Mesendoderm (in vitro differentiated cells): Measurements from ENCODE around the gene SFXN2.
"Not testable (repeated sequence)": the region's sequence is repeated elsewhere in the genome, so short reads cannot be mapped to it uniquely, and the experiment has no call there.

Experiments
- DNase-seq: peaks from one replicate; pipeline ENCODE4 v3.0.0; 2013
- H2AK5ac ChIP-seq: 2 replicates; pipeline ENCODE4 v1.6.1; 2013; ENCODE audit warnings: low read length, inconsistent platforms
- H2BK120ac ChIP-seq: 2 replicates; pipeline ENCODE4 v1.6.1; 2013; ENCODE audit warnings: low read depth, mild to moderate bottlenecking, low read length, moderate library complexity, mixed read lengths
- H2BK15ac ChIP-seq: replicated peaks from 2 replicates; pipeline ENCODE4 v1.6.1; 2013; ENCODE audit warnings: low read depth, mild to moderate bottlenecking, moderate library complexity
- H2BK5ac ChIP-seq: 2 replicates; pipeline ENCODE4 v1.6.1; 2013; ENCODE audit warnings: low read length, inconsistent platforms
- H3K18ac ChIP-seq: 2 replicates; pipeline ENCODE4 v1.6.1; 2013; ENCODE audit warnings: mild to moderate bottlenecking, low read length, mixed read lengths
- H3K23ac ChIP-seq: one replicate; pipeline ENCODE4 v1.6.1; 2013; ENCODE audit warnings: low read length
- H3K27ac ChIP-seq: 2 replicates; pipeline ENCODE4 v1.5.1; 2013; ENCODE audit warnings: low read depth, mild to moderate bottlenecking, inconsistent platforms, low read length, moderate library complexity
- H3K27me3 ChIP-seq: 2 replicates; pipeline ENCODE4 v1.6.1; 2013; ENCODE audit warnings: low read length, control low read depth, mild to moderate bottlenecking, inconsistent platforms; ENCODE audit not compliant: insufficient read depth, poor library complexity
- H3K36me3 ChIP-seq: 2 replicates; pipeline ENCODE4 v1.6.1; 2013; ENCODE audit warnings: low read length, inconsistent platforms; ENCODE audit not compliant: control insufficient read depth, insufficient read depth
- H3K4ac ChIP-seq: one replicate; pipeline ENCODE4 v1.6.1; 2013; ENCODE audit warnings: low read depth, mild to moderate bottlenecking, low read length, moderate library complexity
- H3K4me1 ChIP-seq: 2 replicates; pipeline ENCODE4 v1.6.1; 2013; ENCODE audit warnings: low read depth, low read length, inconsistent platforms; ENCODE audit not compliant: control insufficient read depth
- H3K4me2 ChIP-seq: 2 replicates; pipeline ENCODE4 v1.6.1; 2013; ENCODE audit warnings: low read length
- H3K4me3 ChIP-seq: 2 replicates; pipeline ENCODE4 v1.5.1; 2013; ENCODE audit warnings: mild to moderate bottlenecking, low read length
- H3K56ac ChIP-seq: one replicate; pipeline ENCODE4 v1.6.1; 2013; ENCODE audit warnings: low read length
- H3K79me1 ChIP-seq: 2 replicates; pipeline ENCODE4 v1.6.1; 2013; ENCODE audit warnings: low read length, inconsistent platforms
- H3K79me2 ChIP-seq: 2 replicates; pipeline ENCODE4 v1.6.1; 2013; ENCODE audit warnings: mild to moderate bottlenecking, low read length; ENCODE audit not compliant: control insufficient read depth, insufficient read depth
- H3K9ac ChIP-seq: 2 replicates; pipeline ENCODE4 v1.6.1; 2013; ENCODE audit warnings: low read length, inconsistent platforms
- H4K5ac ChIP-seq: one replicate; pipeline ENCODE4 v1.6.1; 2013; ENCODE audit warnings: low read length
- H4K8ac ChIP-seq: one replicate; pipeline ENCODE4 v1.6.1; 2013; ENCODE audit warnings: low read depth, mild to moderate bottlenecking, control low read depth, low read length, moderate library complexity
- WGBS: extraction: QIAGEN DNeasy Blood & Tissue Kit; methylation state at CpG from one replicate; pipeline ENCODE4 v1.1.7; 2013; ENCODE audit warnings: low lambda C conversion rate, missing lambda C conversion rate; ENCODE audit not compliant: insufficient coverage; ENCODE audit errors: extremely low coverage; 5-methylcytosine and 5-hydroxymethylcytosine counted together

Gene SFXN2

GRCh38 chr10:102691285-102692066 is 23.0 kb upstream of the SFXN2 start:
- Histone ChIP-seq H4K8ac (no peak overlapping the region), H3K9ac (no peak overlapping the region), H4K5ac (no peak overlapping the region), H3K36me3 (no peaks in the 10 kb centered on the region), H3K27ac (no peak overlapping the region), H2BK15ac (no peak overlapping the region), H3K56ac (peak overlapping the region; percentile 30), H3K27me3 (no peaks in the 10 kb centered on the region), H3K4me3 (no peak overlapping the region), H2BK5ac (no peak overlapping the region), H2AK5ac (no peak overlapping the region), H2BK120ac (no peak overlapping the region), H3K79me2 (no peaks in the 10 kb centered on the region), H3K4ac (no peak overlapping the region), H3K18ac (no peak overlapping the region), H3K23ac (no peak overlapping the region), H3K4me1 (peaks cover 2% of the 10 kb centered on the region), H3K79me1 (no peaks in the 10 kb centered on the region), H3K4me2 (no peak overlapping the region)
- WGBS = no CpG with 5 or more reads among the region's 8 CpGs
- DNase-seq = no peak

GRCh38 chr10:102695401-102695800 is 19.0 kb upstream of the SFXN2 start:
- not testable (repeated sequence) for H3K27me3 ChIP-seq, H3K56ac ChIP-seq, H3K79me1 ChIP-seq, H3K27ac ChIP-seq, H4K8ac ChIP-seq, H3K4ac ChIP-seq, H2BK15ac ChIP-seq, H2AK5ac ChIP-seq, H3K36me3 ChIP-seq, H4K5ac ChIP-seq, H3K9ac ChIP-seq, H3K79me2 ChIP-seq, DNase-seq, H3K4me3 ChIP-seq, H3K18ac ChIP-seq, H2BK120ac ChIP-seq, H2BK5ac ChIP-seq, H3K4me1 ChIP-seq, H3K23ac ChIP-seq, H3K4me2 ChIP-seq
- no CpG with 5 or more reads among the region's 10 CpGs for WGBS

- no peaks in the 10 kb centered on the region for H3K79me2 ChIP-seq
- H3K79me1 ChIP-seq = no peaks in the 10 kb centered on the region
- H3K4me3 ChIP-seq = no peak overlapping the region
- H4K8ac ChIP-seq = no peak overlapping the region
- H2BK5ac ChIP-seq = no peak overlapping the region
- no peak overlapping the region for H3K4me2 ChIP-seq
- no peak overlapping the region for H3K23ac ChIP-seq
- H3K18ac ChIP-seq = no peak overlapping the region
- H3K27me3 ChIP-seq = no peaks in the 10 kb centered on the region
- H4K5ac ChIP-seq = no peak overlapping the region
- H3K36me3 ChIP-seq = peaks cover 3% of the 10 kb centered on the region
- no peak overlapping the region for H3K9ac ChIP-seq
- DNase-seq = no peak
- peaks cover under 1% of the 10 kb centered on the region for H3K4me1 ChIP-seq
- no peak overlapping the region for H3K56ac ChIP-seq
- H2BK120ac ChIP-seq = no peak overlapping the region
- no peak overlapping the region for H2AK5ac ChIP-seq
- no peak overlapping the region for H2BK15ac ChIP-seq
- no peak overlapping the region for H3K4ac ChIP-seq
- H3K27ac ChIP-seq = no peak overlapping the region
- WGBS = no CpG with 5 or more reads among the region's 3 CpGs
Measured at GRCh38 chr10:102696736-102697135, 17.7 kb upstream of the SFXN2 start.

DNA sequence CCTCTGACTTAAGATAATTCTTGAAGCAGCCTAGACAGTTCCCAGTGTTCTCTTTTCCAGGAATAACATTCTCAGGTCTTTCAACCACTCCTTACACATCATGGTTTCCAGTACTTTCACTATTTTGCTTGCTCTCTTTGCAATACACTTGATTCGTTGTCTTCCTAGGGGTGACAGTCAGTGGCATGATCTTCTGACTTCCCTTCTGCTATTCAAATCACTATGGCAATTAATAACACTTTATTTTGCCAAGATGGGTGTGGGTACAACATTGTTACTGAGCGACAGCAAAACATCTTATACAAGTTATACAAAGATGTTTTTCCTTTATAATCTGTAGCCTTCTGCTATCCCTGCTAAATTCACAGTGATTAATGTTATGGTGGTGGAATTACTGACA is 15.5 kb upstream of the SFXN2 start:
- no peaks in the 10 kb centered on the region for H3K4me1 ChIP-seq
- H2AK5ac ChIP-seq = no peak overlapping the region
- H3K9ac ChIP-seq = no peak overlapping the region
- no peak overlapping the region for H4K5ac ChIP-seq
- no peak overlapping the region for H2BK120ac ChIP-seq
- WGBS = no CpG with 5 or more reads among the region's 2 CpGs
- H3K27ac ChIP-seq = no peak overlapping the region
- no peaks in the 10 kb centered on the region for H3K79me2 ChIP-seq
- H3K56ac ChIP-seq = no peak overlapping the region
- no peak overlapping the region for H3K4me2 ChIP-seq
- no peak overlapping the region for H3K4ac ChIP-seq
- H4K8ac ChIP-seq = no peak overlapping the region
- no peak overlapping the region for H3K23ac ChIP-seq
- H3K79me1 ChIP-seq = no peaks in the 10 kb centered on the region
- no peak overlapping the region for H3K4me3 ChIP-seq
- H3K18ac ChIP-seq = no peak overlapping the region
- H2BK15ac ChIP-seq = no peak overlapping the region
- no peak overlapping the region for H2BK5ac ChIP-seq
- no peak for DNase-seq
- H3K27me3 ChIP-seq = no peaks in the 10 kb centered on the region
- H3K36me3 ChIP-seq = peaks cover 3% of the 10 kb centered on the region

DNA sequence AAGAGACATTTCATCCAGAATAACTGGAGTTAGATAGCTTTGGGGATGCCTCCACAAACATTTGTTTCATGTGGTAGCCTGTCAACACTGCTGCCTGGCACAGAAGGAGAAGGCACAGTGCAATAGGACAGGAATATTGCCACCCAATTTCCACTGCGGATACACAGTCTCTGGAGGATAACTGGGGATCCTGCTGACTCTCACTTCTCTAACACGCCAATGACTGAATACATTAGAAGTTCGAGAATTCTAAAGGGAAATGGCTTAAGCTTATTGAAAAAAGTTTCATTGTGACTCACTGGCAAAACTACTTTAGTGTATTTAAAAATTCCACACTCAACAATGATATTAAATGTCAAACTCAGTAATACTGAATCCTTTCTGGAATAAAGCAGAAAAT is 13.2 kb upstream of the SFXN2 start:
- H3K27me3 ChIP-seq = no peaks in the 10 kb centered on the region
- no peak overlapping the region for H2AK5ac ChIP-seq
- H3K4me1 ChIP-seq = no peaks in the 10 kb centered on the region
- H3K27ac ChIP-seq = no peak overlapping the region
- no peak overlapping the region for H3K9ac ChIP-seq
- no peak overlapping the region for H3K23ac ChIP-seq
- no CpG with 5 or more reads among the region's 3 CpGs for WGBS
- no peaks in the 10 kb centered on the region for H3K79me2 ChIP-seq
- H2BK15ac ChIP-seq = no peak overlapping the region
- no peak overlapping the region for H3K18ac ChIP-seq
- no peak overlapping the region for H4K5ac ChIP-seq
- no peak overlapping the region for H4K8ac ChIP-seq
- no peak for DNase-seq
- no peak overlapping the region for H2BK5ac ChIP-seq
- no peaks in the 10 kb centered on the region for H3K79me1 ChIP-seq
- peaks cover 3% of the 10 kb centered on the region for H3K36me3 ChIP-seq
- H3K4ac ChIP-seq = no peak overlapping the region
- H3K4me2 ChIP-seq = no peak overlapping the region
- no peak overlapping the region for H3K4me3 ChIP-seq
- H3K56ac ChIP-seq = no peak overlapping the region
- H2BK120ac ChIP-seq = no peak overlapping the region

- no peak overlapping the region for H3K18ac ChIP-seq
- no peak for DNase-seq
- H2AK5ac ChIP-seq = no peak overlapping the region
- no peak overlapping the region for H3K4me2 ChIP-seq
- H3K79me1 ChIP-seq = no peaks in the 10 kb centered on the region
- H3K9ac ChIP-seq = no peak overlapping the region
- H3K4me1 ChIP-seq = no peaks in the 10 kb centered on the region
- WGBS = no CpG with 5 or more reads among the region's 3 CpGs
- no peak overlapping the region for H2BK15ac ChIP-seq
- H2BK5ac ChIP-seq = no peak overlapping the region
- no peak overlapping the region for H3K4ac ChIP-seq
- H3K4me3 ChIP-seq = no peak overlapping the region
- H4K8ac ChIP-seq = no peak overlapping the region
- no peak overlapping the region for H3K23ac ChIP-seq
- no peak overlapping the region for H2BK120ac ChIP-seq
- H3K36me3 ChIP-seq = peaks cover 3% of the 10 kb centered on the region
- no peaks in the 10 kb centered on the region for H3K27me3 ChIP-seq
- no peak overlapping the region for H4K5ac ChIP-seq
- H3K56ac ChIP-seq = no peak overlapping the region
- H3K27ac ChIP-seq = no peak overlapping the region
- H3K79me2 ChIP-seq = no peaks in the 10 kb centered on the region
Measured at GRCh38 chr10:102701796-102702195, 12.6 kb upstream of the SFXN2 start.
